GM12872 (cell line): ENCODE data around the gene ATF7IP.

ENCODE experiments used
- TF ChIP-seq, protein P1 (sequence below): IDR thresholded peaks from 3 replicates; pipeline ENCODE4 v1.5.1; 2011; ENCODE audit warnings: low read depth, mild to moderate bottlenecking, low read length, moderate library complexity; ENCODE audit not compliant: insufficient read depth

Gene ATF7IP

DNA sequence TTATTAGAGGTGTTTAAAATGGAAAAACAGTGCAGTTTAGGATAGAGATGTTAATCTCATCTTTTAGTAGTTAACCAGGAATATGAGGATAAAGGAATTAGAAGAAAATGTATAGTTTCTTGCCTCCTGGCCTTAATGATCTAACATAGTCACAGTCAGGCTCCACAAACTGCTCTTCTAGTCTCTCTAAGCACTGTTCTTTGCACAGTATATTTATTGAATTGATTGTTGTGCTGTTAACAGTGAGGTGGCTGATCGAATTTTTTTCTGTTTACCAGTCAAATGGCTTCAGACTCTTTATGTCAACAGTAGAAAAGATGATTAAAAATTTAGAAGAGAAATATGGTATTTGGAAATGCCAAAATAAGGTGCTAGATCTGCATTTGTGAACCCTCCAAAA, 37.8 kb downstream of the ATF7IP start:
- TF ChIP-seq, protein P1, sequence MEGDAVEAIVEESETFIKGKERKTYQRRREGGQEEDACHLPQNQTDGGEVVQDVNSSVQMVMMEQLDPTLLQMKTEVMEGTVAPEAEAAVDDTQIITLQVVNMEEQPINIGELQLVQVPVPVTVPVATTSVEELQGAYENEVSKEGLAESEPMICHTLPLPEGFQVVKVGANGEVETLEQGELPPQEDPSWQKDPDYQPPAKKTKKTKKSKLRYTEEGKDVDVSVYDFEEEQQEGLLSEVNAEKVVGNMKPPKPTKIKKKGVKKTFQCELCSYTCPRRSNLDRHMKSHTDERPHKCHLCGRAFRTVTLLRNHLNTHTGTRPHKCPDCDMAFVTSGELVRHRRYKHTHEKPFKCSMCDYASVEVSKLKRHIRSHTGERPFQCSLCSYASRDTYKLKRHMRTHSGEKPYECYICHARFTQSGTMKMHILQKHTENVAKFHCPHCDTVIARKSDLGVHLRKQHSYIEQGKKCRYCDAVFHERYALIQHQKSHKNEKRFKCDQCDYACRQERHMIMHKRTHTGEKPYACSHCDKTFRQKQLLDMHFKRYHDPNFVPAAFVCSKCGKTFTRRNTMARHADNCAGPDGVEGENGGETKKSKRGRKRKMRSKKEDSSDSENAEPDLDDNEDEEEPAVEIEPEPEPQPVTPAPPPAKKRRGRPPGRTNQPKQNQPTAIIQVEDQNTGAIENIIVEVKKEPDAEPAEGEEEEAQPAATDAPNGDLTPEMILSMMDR: no peak

DNA sequence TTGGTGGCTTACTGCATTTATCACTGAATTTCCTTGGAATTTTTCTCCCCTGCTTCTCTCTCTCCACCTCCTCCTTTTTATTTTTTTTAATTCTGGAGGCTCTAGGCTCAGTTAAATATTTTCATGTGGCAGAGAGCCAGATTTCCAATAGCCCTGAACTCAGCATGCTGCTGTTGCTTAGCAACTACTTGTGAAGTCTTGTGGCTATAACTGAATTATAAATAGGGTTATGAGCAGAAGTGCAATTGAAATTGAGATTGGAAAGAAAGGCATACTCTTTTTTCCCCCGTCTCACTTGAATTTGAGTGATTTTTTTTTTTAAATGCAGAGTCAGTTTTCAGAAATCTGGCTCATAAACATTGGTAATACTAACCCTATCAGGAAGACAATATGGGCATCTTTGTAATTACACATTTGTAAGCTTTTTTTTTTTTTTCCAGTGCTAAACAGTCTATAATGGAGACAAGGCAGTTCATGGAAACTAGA, 38.3 kb downstream of the ATF7IP start:
- TF ChIP-seq, protein P1: no peak

DNA sequence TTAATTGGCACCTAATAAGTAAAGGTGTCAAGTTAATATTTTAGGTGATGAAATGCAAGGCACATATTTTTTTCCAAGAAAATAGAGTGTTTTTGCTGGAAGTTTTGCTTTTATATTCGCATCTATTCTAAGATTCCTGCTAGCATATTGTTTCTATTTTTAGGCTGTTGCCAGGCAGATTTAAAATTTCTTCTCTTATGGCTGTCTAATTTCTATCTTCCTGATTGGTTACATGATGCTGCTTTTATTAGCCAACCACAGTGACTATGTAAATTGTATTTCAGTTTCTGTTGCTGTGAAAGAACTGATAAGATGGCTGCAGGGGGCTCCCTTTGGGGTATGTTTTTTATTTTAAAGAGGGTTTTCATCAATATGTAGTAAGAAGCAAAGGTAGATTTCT, 42.7 kb downstream of the ATF7IP start:
- TF ChIP-seq, protein P1: no peak

DNA sequence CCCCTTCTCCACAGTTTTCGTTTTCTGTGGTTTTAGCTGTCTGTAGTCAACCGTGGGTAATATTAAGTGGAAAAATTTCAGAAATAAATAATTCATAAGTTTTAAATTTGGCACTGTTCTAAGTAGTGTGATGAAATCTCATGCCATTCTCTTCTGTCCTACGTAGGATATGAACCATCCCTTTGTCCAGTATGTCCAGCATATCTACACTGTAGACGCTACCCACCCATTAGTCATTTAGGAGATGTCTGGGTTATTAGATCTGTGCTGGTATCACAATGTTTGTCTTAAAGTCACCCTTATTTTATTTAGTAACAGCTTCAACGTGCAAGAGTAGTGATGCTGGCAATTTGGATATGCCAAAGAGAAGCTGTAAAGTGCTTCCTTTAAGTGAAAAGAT, 44.7 kb downstream of the ATF7IP start:
- TF ChIP-seq, protein P1: no peak

DNA sequence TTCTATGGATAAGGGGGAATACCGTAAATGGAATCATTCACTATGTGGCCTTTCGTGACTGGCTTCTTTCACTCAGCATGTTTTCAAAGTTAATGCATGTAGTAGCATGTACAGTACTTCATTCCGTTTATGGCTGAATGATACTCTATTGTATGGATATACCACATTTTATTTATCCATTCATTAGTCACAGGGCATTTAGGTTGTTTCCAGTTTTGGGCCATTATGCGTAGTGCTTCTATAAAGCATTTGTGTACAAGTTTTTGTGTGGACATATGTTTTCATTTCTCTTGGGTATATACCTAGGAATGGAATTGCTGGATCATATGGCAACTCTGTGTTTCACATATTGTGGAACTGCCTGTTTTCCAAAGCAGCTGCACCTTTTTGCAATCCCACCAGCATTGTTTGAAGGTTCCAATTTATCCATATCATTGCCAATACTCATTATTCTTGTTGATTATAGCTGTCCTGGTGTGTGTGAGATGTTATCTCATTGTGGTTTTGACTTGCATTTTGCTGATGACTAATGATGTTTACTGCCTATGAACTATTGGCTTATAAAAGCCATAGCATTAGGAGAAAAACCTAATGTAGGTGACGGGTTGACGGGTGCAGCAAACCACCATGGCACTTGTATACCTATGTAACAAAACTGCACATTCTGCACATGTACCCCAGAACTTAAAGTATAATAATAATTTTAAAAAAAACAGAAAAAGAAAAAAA, 45.5 kb downstream of the ATF7IP start:
- TF ChIP-seq, protein P1: no peak

DNA sequence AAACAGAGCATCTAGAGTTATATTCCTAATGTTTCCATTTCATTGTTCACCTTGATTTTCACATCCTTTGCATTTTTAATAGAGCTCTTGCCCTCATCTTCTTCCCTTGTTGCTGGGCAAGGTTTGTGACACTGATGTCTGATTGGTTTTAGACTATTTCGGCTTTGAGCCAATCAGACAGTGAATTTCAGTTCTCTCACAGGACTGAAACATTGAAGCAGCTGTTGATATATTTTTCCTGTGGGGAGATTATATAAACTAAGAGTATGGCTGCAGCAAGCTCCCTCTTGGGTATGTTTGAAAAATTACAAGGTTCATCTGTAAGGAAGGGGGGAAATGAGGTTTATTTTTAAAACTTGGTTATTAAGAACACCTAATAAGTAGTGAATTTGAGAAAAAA, 51.2 kb downstream of the ATF7IP start:
- TF ChIP-seq, protein P1: no peak

DNA sequence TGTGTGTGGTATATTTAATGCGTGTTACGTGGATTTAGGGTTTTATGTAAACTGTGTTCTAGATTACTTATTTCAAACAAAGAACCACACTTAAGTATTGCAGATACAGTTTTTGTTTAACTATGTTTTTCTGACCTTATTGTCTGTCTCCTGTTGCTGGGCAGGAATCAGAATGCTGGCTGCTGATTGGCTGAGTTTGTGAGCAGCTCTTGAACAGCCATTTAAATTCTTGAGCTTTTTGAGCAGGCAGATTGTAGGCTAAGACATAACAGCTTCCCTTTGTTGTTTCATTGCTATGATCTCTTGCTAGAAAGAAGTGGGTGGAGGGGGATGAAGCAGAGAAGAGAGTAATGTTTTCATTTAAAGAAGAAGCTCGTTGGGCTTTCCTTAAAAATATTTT, 52.2 kb downstream of the ATF7IP start:
- TF ChIP-seq, protein P1: no peak
